GM19238 (cell line): ENCODE results near the gene CLSTN2.

Experiments used
- DNase-seq: peaks from one replicate; pipeline ENCODE4 v3.0.0; 2011; ENCODE audit warnings: low spot score; ENCODE audit not compliant: insufficient read length

CLSTN2 gene

DNA sequence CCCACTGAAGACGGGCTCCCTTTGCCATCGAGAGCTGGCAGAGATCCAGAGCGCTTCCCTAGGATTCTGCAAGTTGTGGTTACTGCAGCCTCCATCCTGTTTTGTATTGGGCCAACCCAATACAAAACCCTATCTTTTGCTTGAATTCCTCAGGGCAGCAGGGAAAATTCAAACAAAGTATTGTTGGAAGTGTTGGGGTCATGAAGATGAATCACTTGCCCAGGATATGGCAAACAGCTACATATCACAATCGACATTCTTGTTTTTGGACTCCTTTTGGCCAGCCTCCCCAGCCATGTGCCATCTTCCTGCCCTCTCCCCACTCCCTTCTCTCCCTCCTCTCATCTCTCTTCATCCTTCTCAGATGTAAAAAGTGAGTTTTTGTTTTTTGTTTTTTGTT, 642.9 kb downstream of the CLSTN2 start:
- no peak for DNase-seq

DNA sequence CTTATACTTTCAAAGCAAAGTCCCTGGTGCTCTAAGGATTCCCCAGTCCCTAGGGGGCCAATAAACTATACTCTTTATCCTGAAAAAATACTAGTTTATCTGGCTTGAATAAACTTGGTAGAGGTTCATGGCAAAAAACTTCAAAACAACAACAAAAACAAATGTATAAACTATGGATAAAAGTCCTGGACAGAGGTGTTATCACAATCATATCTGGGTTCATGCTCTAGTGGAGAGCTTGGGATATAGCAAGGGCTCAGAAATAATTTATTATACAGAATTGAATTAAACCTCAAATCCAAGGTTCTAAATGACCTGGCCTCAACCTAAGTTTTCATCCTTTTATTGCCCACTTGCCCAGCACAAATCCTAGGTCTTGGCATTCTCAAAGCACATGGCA, 644.3 kb downstream of the CLSTN2 start:
- DNase-seq, result no peak

DNA sequence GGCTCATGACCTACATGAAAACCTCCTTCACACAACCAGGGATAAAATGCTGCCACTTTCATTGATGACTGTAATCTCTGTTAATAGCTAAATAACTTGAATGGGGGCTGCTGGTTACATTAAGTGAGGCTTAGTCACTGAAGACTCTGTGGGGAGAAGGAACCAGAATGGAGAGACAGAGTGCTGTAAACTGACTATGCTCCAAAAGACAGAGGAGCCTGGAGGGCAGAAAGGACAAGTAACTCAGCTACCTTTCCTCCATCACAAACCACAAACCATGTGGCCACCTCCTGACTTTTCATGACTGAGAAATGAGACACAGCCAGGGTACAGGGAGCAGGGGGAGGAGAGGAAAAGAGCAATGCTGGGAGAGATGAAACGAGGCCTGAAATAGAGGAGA, 645.8 kb downstream of the CLSTN2 start:
- no peak for DNase-seq

DNA sequence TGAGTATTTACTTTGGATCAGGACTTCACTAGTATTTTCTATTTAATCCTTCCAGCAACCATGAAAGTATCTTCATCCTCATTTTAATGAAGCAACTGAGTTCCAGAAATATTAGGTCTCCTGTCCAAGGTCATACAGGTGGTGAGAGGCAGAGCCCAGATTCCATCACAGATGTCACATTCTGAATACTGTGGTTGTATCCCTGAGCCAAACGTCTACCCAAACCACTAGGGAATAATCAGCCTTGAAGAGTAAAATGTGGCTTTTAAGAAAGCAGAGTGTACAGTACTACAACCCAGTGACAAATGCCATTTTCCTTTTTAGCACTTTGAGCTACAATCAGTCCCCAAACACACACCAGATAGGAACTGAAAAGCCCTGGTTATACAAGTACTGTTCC, 649.6 kb downstream of the CLSTN2 start:
- DNase-seq, result no peak

DNA sequence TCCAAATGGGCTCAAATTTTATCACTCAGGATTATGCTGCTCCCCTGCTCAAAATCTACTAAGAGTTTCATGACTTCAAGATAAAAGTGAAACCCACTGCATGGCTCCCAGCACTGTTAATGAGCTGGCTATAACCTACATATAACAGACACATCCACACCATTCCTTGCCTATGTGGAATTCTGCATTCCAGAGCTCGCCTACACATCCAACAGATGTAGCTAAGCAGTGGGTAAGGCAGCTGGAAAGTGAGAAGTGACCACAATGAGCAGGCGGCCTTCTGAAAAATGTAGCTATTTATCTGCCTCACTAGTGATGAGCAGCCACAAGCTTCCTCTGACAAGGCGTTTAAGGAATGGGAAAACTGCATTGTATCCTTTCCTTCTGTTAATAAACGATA, 650.8 kb downstream of the CLSTN2 start:
- no peak for DNase-seq

DNA sequence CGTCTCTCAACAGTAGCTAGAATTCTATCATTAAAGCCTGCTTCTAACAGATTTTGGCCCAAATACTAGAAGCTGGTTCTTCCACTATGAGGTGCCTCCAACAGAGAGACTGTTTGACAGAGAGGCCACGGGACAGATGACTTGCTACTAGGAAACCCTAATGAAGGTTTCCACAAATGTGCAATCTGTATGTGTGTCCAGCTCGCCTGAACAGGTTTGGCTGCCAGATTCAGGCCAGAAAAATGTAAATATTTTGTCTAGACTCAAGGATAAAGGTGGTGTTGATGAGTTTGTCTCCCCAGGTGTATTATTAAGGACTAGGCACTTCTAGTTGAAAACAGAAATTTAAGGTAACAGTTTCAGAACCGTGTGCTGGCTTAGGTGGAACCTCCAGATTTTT, 651.3 kb downstream of the CLSTN2 start:
- no peak for DNase-seq

DNA sequence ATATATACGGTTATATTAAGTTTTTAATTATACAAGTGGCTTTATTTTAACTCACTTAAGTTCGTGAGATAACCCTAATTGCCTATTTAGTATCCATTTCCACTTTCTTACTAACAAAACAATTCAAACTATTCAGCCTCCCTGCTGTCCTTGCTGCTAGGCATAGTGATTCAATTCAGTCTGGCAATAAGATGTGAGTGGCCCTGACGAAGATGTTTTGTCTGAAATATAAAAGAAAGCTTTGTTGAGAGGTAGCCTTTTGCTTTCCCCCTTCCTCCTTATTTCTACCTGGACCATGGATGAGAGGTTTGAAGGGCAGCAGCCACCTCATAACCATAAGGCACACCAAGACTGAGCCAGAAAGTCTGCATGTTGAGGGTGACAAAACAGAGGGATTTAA, 653.6 kb downstream of the CLSTN2 start:
- no peak for DNase-seq

DNA sequence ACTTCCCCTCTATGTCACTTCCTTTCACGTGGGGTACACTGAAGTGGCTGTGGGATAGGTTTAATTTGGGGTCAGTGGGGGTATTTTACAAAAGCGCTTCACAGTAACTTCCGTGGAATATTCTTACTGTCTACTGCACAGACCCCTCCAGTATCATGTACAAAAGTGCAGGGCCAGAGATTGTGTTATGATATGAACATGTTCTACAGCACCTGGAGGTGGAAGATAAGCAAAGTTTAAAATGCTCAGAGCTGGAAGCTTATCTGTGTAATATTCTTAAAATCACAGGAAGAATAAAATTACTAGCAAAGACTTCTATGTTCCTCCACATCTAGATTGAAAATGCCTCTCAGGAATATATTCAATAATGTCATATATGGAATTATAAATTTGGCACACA, 658.8 kb downstream of the CLSTN2 start:
- no peak for DNase-seq

DNA sequence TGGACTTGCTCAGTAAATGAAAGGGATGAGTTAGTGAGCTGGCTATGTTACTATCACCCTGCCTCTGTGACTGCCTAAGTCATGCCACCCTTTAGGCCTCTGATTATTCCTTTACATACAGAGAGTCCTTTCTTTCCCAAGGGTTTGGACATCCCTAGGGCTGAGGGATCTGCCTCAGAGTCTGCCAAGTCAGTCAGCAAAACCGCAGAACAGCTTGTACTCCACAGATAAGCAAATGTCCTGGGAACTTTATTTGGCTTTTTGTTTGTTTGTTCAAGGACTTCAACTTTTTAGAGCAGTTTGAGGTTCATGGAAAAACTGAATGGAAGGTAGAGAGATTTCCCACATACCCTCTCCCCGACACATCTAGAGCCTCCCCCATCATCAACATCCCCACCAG, 660.3 kb downstream of the CLSTN2 start:
- no peak for DNase-seq

DNA sequence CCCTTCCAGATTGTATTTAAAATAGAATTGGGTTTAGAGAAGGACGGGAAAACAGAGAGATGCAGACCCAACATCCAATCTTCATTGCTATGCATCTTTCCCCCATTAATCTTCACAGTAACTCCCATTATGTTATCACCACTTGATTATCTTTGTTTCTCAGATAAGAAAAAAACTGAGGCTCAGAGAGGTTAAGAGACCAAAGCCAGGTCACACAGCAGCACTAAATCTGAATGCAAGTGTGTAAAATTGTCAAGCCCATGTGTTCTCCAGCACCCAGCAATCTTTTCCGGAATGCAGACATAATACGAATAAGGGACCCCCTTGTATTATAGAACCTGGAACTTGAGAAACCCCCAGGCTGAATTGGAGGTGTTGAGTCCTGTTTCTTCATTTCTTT, 662.4 kb downstream of the CLSTN2 start:
- DNase-seq, result no peak

DNA sequence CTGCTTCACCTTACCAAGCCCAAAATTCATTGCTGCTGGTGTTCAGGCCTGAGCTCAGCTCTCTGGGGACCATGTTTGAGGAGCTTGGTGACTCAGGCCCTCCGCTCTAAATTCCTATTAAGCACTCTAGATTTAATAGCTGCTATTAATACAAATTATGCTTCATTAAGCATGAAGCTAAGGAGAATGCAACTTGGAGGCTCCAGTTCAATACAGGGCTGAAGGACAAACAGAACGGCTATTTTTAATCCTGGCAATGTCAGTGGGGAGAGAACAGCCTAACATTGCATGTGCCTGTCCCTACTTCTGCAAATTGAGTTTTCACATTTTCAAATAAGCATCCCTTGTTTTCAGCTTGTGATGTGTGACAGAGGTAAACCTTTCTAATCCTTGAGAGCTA, 662.8 kb downstream of the CLSTN2 start:
- DNase-seq, result no peak

DNA sequence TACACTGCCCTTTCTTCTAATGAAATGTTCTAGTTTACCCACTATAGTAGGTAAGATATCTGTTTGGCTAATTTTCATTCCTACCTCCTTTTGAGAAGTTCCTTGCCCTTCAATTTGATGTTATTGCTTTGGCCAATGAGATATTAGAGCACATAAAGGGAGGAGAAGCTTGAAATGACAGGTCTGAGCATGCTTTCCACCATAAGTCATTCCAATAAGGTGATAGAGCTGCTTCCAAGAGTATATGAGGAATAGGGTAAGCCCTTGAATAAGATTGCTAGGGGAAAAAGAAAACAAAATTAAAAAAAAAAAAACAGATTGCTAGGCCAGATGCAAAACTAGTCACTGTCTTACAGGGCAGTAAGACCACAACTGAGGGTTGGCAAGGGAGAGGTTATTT, 664.0 kb downstream of the CLSTN2 start:
- no peak for DNase-seq

DNA sequence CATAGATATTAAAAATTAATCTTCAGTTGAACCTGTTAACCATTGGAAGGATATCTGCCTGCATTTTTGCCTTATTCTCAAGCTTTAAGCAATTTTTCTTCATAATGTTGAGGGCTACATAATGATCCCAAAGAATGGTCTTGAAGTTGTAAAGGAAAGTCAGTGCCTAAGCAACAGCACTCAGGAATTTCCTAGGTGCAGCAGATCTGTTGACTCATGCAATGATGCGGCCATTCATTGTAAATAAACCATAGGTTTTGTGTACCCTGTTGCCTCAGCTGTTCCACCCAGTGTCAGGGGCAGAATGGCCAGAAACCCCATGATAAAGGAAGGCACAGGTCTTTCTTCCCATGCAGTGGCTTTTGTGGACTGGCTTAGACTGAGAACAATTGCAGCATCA, 664.5 kb downstream of the CLSTN2 start:
- no peak for DNase-seq

DNA sequence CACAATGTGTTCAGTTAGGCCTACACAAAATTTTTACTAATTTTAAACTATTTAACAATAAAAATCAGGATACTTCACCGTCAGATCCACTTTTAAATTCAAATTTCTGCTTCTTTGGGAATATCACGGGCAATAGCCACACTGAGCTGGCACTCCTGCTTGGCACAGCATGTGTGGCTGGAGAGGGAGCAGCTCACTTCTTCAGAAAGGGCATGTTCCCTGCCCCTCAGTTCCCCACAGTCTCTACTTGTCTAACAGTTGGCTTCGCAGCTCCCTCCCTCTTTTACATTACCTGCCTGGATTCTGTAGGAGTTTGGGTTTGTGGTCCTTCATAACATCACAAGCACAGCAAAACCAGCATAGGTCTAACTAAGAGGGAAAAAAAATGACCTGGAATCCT, 666.9 kb downstream of the CLSTN2 start:
- no peak for DNase-seq

DNA sequence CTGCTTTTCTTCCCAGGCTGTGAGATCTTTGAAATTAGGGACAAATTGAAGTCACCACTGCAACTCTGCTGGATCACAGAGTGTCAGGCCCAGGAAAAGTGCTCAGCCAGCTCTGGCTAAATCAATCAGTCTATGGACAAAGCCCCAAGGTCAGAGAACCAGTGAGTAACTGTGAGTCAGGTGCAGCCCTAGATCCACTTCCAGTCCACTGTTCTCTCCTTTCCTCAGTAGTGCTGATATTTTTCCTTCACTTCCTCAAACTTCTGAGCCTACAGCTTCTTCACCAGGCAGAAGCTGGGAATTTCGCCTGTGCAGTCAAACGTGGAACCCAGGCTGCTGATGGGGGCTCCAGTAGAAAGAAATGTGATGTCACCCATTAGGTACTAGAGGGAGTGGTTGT, 667.8 kb downstream of the CLSTN2 start:
- DNase-seq, result no peak

DNA sequence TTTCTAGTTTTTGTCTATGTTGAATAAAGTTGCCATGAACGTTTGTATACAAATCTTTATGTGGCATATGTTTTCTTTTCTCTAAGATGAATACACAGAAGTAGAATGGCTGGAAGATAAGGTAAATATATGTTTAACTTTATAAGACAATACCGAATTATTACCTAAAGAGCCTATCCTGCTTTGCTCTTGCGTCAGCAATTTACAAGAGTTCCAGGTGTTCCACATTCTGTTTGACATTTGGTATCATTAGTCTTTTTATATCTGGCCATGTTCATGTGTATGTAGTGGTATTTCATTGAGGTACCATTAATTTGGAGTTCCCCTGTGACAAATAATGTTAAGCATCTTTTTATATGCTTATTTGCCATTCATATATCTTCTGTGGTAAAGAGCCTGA, 668.8 kb downstream of the CLSTN2 start:
- DNase-seq, result no peak

DNA sequence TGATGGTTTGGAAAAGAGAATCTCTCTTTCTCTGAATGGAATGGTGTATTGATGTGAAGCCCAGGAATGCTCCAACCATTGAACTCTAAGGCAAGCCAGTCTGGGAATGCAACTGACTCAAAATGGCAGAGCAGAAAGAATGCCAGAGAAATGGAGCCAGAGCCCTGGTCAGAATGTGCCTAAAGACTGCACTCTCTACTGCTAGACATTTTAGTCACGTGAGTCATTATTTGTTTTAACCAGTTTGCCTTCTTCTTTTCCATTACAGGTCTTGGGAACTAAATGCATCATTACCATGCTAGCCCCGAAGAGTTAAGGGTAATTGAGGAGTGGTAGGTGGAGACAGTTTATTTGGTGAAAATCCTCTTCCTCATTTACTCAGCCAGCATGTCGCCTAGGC, 675.6 kb downstream of the CLSTN2 start:
- no peak for DNase-seq

DNA sequence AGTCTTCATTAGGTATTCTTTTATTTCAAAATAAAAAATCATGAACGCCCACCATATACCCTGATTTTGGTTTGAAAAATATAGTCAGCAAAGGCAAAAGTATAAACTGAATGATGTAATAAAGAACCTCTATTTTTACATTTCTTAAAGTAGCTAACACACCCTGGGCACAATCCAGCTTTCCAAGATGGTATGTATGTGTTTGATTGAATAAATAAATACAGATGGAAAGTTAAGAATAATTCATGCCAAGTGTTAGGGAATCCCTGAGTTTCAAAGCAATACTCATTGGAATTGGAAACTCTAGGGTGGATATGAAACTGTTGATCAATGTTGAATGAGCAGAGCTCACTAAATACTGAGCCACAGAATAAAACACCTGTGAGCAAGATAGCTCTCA, 679.0 kb downstream of the CLSTN2 start:
- DNase-seq, result no peak

DNA sequence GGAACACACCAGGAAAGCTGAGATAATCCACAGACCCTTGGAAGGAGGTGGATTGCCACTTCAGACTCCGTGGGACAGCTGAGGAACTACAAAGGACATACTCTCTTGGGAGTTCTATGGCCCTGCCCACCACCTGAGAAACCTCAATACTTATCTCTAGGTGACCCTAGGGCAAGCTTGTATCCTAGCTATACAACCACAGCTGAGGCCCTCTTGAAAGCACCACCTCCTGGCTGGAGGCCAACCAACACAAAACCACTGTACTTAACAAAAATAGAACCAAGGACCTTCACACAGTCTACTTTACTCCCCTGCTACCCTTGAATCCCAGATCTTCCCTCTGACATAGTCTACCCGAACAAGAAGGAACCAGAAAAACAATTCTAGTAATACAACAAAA, 682.1 kb downstream of the CLSTN2 start:
- DNase-seq, result no peak

DNA sequence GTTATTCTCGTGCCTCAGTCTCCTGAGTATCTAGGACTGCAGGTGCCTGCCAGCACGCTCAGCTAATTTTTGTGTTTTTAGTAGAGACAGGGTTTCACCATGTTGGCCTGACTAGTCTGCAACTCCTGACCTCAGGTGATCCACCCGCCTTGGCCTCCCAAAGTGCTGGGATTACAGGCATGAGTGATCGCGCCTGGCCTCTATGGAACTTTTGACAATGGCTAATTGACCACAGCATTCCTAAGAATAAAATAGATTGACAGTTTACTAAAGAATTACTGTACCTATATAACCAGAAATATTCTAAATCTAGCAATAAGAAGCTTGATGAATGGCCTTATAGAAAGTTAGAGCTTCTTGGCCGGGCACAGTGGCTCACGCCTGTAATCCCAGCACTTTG, 691.9 kb downstream of the CLSTN2 start:
- DNase-seq, result no peak
